Endothelial cell of umbilical vein (primary cell): ENCODE data around the gene PRR36. TPM values are rescaled to one million over a fixed set of nuclear protein-coding genes. Genes with fewer than 3 reads are reported as not detected.

Experiments used
- BruUV-seq: library from RNA; stranded (reverse); fragments of 400-500 nt; replicated peaks from 2 replicates; lab custom pipeline; 2021; lab: Mats Ljungman, UMichigan
- CTCF ChIA-PET: fragments of 300-600, 350-600 bp; sonication (Branson Sonifier 250); formaldehyde crosslinking; loops from one replicate; lab custom pipeline; 2021; ENCODE audit warnings: antibody characterized with exemption, inconsistent platforms; lab: Charles Lee
- POLR2A ChIA-PET: fragments of 300-600, 350-600 bp; sonication (Branson Sonifier 250); formaldehyde crosslinking; loops from one replicate; lab custom pipeline; 2021; ENCODE audit warnings: antibody characterized with exemption, inconsistent platforms; lab: Charles Lee
- DNase-seq: peaks from one replicate; pipeline ENCODE4 v3.0.0-alpha.2; 2011; ENCODE audit warnings: low read depth, low spot score
- FAIRE-seq: peaks from 2 replicates; lab custom pipeline; 2011; peaks lifted over from hg19 to GRCh38; lab: Jason Lieb, UNC
- H2AFZ ChIP-seq: 2 replicates; pipeline ENCODE4 v1.6.0; 2012; ENCODE audit warnings: low read depth, low read length, control low read depth, inconsistent platforms
- H3K27ac ChIP-seq: 2 replicates; pipeline ENCODE4 v1.5.1; 2011; ENCODE audit warnings: low read depth, mild to moderate bottlenecking, control low read depth, low read length, moderate library complexity; ENCODE audit not compliant: insufficient read depth
- H3K27me3 ChIP-seq, 2 experiments: 2 replicates each; pipeline versions ENCODE4 v1.6.0 to v1.6.1; 2011; ENCODE audit warnings: low read length in 2 of 2, mixed read lengths in 1 of 2; ENCODE audit not compliant: control insufficient read depth in 2 of 2, insufficient read depth in 2 of 2
- H3K36me3 ChIP-seq, 2 experiments: 2 replicates in 1 of 2; 3 replicates in 1 of 2; pipeline ENCODE4 v1.5.1; 2011; ENCODE audit warnings: low read length in 2 of 2, mild to moderate bottlenecking in 1 of 2, moderate library complexity in 1 of 2; ENCODE audit not compliant: control insufficient read depth in 2 of 2, insufficient read depth in 2 of 2; ENCODE audit errors: extremely low read depth in 1 of 2
- H3K4me1 ChIP-seq: 3 replicates; pipeline ENCODE4 v1.5.1; 2011; ENCODE audit warnings: mild to moderate bottlenecking, low read length; ENCODE audit not compliant: control insufficient read depth, insufficient read depth; ENCODE audit errors: extremely low read depth
- H3K4me2 ChIP-seq: 2 replicates; pipeline ENCODE4 v1.6.1; 2011; ENCODE audit warnings: low read length, control low read depth, mixed read lengths; ENCODE audit not compliant: insufficient read depth
- H3K4me3 ChIP-seq, 3 experiments: fragments of 200-600 bp in 1 of 3; sonication (generic), shearing (Covaris generic) in 1 of 3; replicated peaks in 1 of 3; 2 replicates each; pipeline ENCODE4 v1.5.1; 2011 to 2016; ENCODE audit warnings: control low read depth in 3 of 3, low read length in 3 of 3, mild to moderate bottlenecking in 2 of 3, inconsistent platforms in 1 of 3, low read depth in 1 of 3, moderate library complexity in 1 of 3; ENCODE audit not compliant: insufficient read depth in 1 of 3
- H3K79me2 ChIP-seq: 2 replicates; pipeline ENCODE4 v1.6.0; 2012; ENCODE audit warnings: low read length, inconsistent platforms; ENCODE audit not compliant: control insufficient read depth, insufficient read depth
- H3K9ac ChIP-seq: replicated peaks from 2 replicates; pipeline ENCODE3; 2011; ENCODE audit warnings: low read length, control low read depth; ENCODE audit not compliant: insufficient read depth; ENCODE audit errors: extremely low read depth
- H3K9me1 ChIP-seq: replicated peaks from 3 replicates; pipeline ENCODE4 v1.6.0; 2011; ENCODE audit warnings: mild to moderate bottlenecking, low read length; ENCODE audit not compliant: control insufficient read depth, insufficient read depth; ENCODE audit errors: extremely low read depth
- H3K9me3 ChIP-seq: replicated peaks from 2 replicates; pipeline ENCODE4 v1.5.1; 2012; ENCODE audit warnings: low read length, inconsistent platforms; ENCODE audit not compliant: control insufficient read depth, insufficient read depth
- H4K20me1 ChIP-seq: replicated peaks from 2 replicates; pipeline ENCODE3; 2011; ENCODE audit warnings: mild to moderate bottlenecking, low read length; ENCODE audit not compliant: control insufficient read depth, insufficient read depth; ENCODE audit errors: extremely low read depth
- CTCF ChIP-seq, 2 donors: IDR thresholded peaks; 1 replicate in 1 of 2; 2 replicates in 1 of 2; pipeline ENCODE4 v1.5.1; 2011; ENCODE audit warnings: low read length in 2 of 2, mild to moderate bottlenecking in 2 of 2, moderate library complexity in 2 of 2, control low read depth in 1 of 2, inconsistent platforms in 1 of 2, low read depth in 1 of 2; ENCODE audit not compliant: insufficient read depth in 1 of 2; ENCODE audit errors: extremely low read depth in 1 of 2
- EZH2 ChIP-seq: IDR thresholded peaks from 2 replicates; pipeline ENCODE4 v1.6.1; 2012; ENCODE audit warnings: borderline replicate concordance, low read depth, mild to moderate bottlenecking, moderate library complexity, low read length, inconsistent platforms; ENCODE audit not compliant: severe bottlenecking
- FOS ChIP-seq: IDR thresholded peaks from 2 replicates; pipeline ENCODE4 v1.6.1; 2011; ENCODE audit warnings: mild to moderate bottlenecking, low read length, moderate library complexity, borderline replicate concordance; ENCODE audit not compliant: insufficient read depth
- GATA2 ChIP-seq: IDR thresholded peaks from 2 replicates; pipeline ENCODE4 v1.7.0; 2011; ENCODE audit warnings: low read depth, mild to moderate bottlenecking, moderate library complexity, mixed read lengths, low read length; ENCODE audit not compliant: insufficient read length, insufficient read depth
- JUN ChIP-seq: IDR thresholded peaks from 2 replicates; pipeline ENCODE4 v1.6.1; 2011; ENCODE audit warnings: borderline replicate concordance, low read depth; ENCODE audit not compliant: insufficient read length, insufficient read depth
- MAX ChIP-seq: IDR thresholded peaks from 2 replicates; pipeline ENCODE4 v1.6.1; 2011; ENCODE audit not compliant: insufficient read depth, insufficient read length
- MYC ChIP-seq: IDR thresholded peaks from one replicate; pipeline ENCODE4 v1.6.1; 2011; ENCODE audit warnings: mild to moderate bottlenecking, low read depth, low read length
- POLR2A ChIP-seq: IDR thresholded peaks from 2 replicates; pipeline ENCODE4 v1.6.1; 2012; ENCODE audit warnings: low read depth, mild to moderate bottlenecking, control low read depth, low read length
- POLR2AphosphoS5 ChIP-seq: IDR thresholded peaks from 2 replicates; pipeline ENCODE4 v1.6.1; 2012; ENCODE audit warnings: low read depth, mild to moderate bottlenecking, control low read depth, low read length, moderate library complexity; ENCODE audit not compliant: insufficient read depth
- dilution Hi-C: fragments of 300-500 bp; cut with MboI; formaldehyde crosslinking; loops from one replicate; pipeline ENCODE4 v1.15.0; 2019; ENCODE audit warnings: low sequenced_read_pairs; ENCODE audit not compliant: extremely low pct_ligation_motif_present
- intact Hi-C: fragments of 100-400 bp; cut with micrococcal nuclease; formaldehyde crosslinking; loops from one replicate; pipeline ENCODE4 v1.10.0; 2022
- polyA plus RNA-seq, 4 experiments: library from polyadenylated mRNA; depleted of rRNA in 3 of 4; stranded (reverse) in 3 of 4; unstranded in 1 of 4; fragments of >200 nt; gene quantifications; 2 replicates each; pipeline versions ENCODE4 v1.2.1 to v1.2.3, GENCODE V29; 2011 to 2012; ENCODE audit warnings: missing spikeins in 1 of 4
- total RNA-seq: library from RNA; stranded (reverse); gene quantifications from 2 replicates; pipeline ENCODE4 v1.2.3, GENCODE V29; 2021

Gene PRR36
- total and polyA plus RNA-seq, 2 donors (not counting 3 experiments of a cell fraction or from before 2014, with no cell fraction given) = not detected

- H3K4me2 ChIP-seq = no peak overlapping the region
- BruUV-seq = no TSS peak
- no peaks in the 10 kb centered on the region for H3K36me3 ChIP-seq
- no peak overlapping the region for H3K9ac ChIP-seq
- no peak overlapping the region for H3K4me3 ChIP-seq
- no peak overlapping the region for H2AFZ ChIP-seq
- DNase-seq (no peak), FAIRE-seq (no peak)
- intact Hi-C loops = no loop called here
- H3K9me1 ChIP-seq = no peaks in the 10 kb centered on the region
- no peaks in the 10 kb centered on the region for H3K9me3 ChIP-seq
- H3K27ac ChIP-seq = no peak overlapping the region
- no peaks in the 10 kb centered on the region for H3K27me3 ChIP-seq
- POLR2A ChIA-PET = no interaction called here
- dilution Hi-C loops = no loop called here
- H4K20me1 ChIP-seq = no peaks in the 10 kb centered on the region
- H3K79me2 ChIP-seq = no peaks in the 10 kb centered on the region
- TF ChIP-seq POLR2AphosphoS5 (no peak), FOS (no peak), GATA2 (no peak), CTCF (IDR thresholded peaks at IDR 0.05; ENCODE audit: extremely low read depth in 1 of 2, insufficient read depth in 1 of 2, low read depth in 1 of 2, low read length in 2 of 2) (no peak), MAX (no peak), EZH2 (no peak), POLR2A (no peak), JUN (no peak), MYC (no peak)
- no peaks in the 10 kb centered on the region for H3K4me1 ChIP-seq
- CTCF ChIA-PET = interaction anchor here (1.7 kb wide), 1 partner anchor 279 kb away, joined by 4 read pairs; no protein-coding TSS in a partner anchor
These were observed 26.5 kb downstream of the PRR36 start for GRCh38 chr19:7847664-7848063.
